Astrocyte (in vitro differentiated cells and primary cell): ENCODE data around the gene APP. TPM values are rescaled to one million over a fixed set of nuclear protein-coding genes. Genes with fewer than 3 reads are reported as not detected.

Source experiments
- DNase-seq: peaks from one replicate; pipeline ENCODE4 v3.0.0-alpha.2; 2010; ENCODE audit warnings: low read depth
- FAIRE-seq: peaks from 2 replicates; lab custom pipeline; 2011; peaks lifted over from hg19 to GRCh38; lab: Jason Lieb, UNC
- H2AFZ ChIP-seq: 2 replicates; pipeline ENCODE4 v1.6.0; 2012; ENCODE audit warnings: low read depth, low read length, inconsistent platforms
- H3K27ac ChIP-seq: 2 replicates; pipeline ENCODE4 v1.5.1; 2011; ENCODE audit warnings: low read depth, low read length, inconsistent platforms
- H3K27me3 ChIP-seq: 2 replicates; pipeline ENCODE4 v1.6.0; 2011; ENCODE audit warnings: low read length, inconsistent platforms; ENCODE audit not compliant: insufficient read depth
- H3K36me3 ChIP-seq: 2 replicates; pipeline ENCODE4 v1.5.1; 2011; ENCODE audit warnings: low read length, inconsistent platforms; ENCODE audit not compliant: insufficient read depth
- H3K4me1 ChIP-seq: 2 replicates; pipeline ENCODE4 v1.5.1; 2011; ENCODE audit warnings: low read length, inconsistent platforms; ENCODE audit not compliant: insufficient read depth
- H3K4me2 ChIP-seq: 2 replicates; pipeline ENCODE4 v1.6.0; 2012; ENCODE audit warnings: low read length, inconsistent platforms
- H3K4me3 ChIP-seq: 2 replicates; pipeline ENCODE4 v1.5.1; 2011; ENCODE audit warnings: low read depth, mild to moderate bottlenecking, low read length, inconsistent platforms; ENCODE audit not compliant: insufficient read depth
- H3K79me2 ChIP-seq: 2 replicates; pipeline ENCODE4 v1.6.0; 2012; ENCODE audit warnings: mild to moderate bottlenecking, low read length, inconsistent platforms; ENCODE audit not compliant: insufficient read depth
- H3K9ac ChIP-seq: 2 replicates; pipeline ENCODE4 v1.6.0; 2012; ENCODE audit warnings: mild to moderate bottlenecking, low read length, inconsistent platforms
- H3K9me3 ChIP-seq: 2 replicates; pipeline ENCODE4 v1.5.1; 2012; ENCODE audit warnings: low read depth, mild to moderate bottlenecking, low read length, inconsistent platforms; ENCODE audit not compliant: insufficient read depth
- H4K20me1 ChIP-seq: 2 replicates; pipeline ENCODE4 v1.6.0; 2012; ENCODE audit warnings: low read length, inconsistent platforms; ENCODE audit not compliant: insufficient read depth
- H3K27ac Mint-ChIP-seq: one replicate; pipeline ENCODE4 v1.8.0; 2021; ENCODE audit warnings: mild to moderate bottlenecking, mixed read lengths; ENCODE audit not compliant: unreplicated experiment
- H3K27me3 Mint-ChIP-seq: one replicate; pipeline ENCODE4 v1.8.0; 2021; ENCODE audit warnings: low read depth, mixed read lengths; ENCODE audit not compliant: unreplicated experiment
- H3K36me3 Mint-ChIP-seq: one replicate; pipeline ENCODE4 v1.8.0; 2021; ENCODE audit warnings: low read depth, mixed read lengths; ENCODE audit not compliant: unreplicated experiment
- H3K4me1 Mint-ChIP-seq: one replicate; pipeline ENCODE4 v1.8.0; 2021; ENCODE audit warnings: low read depth, mixed read lengths; ENCODE audit not compliant: unreplicated experiment
- H3K4me3 Mint-ChIP-seq: one replicate; pipeline ENCODE4 v1.8.0; 2021; ENCODE audit warnings: mild to moderate bottlenecking, moderate library complexity, mixed read lengths; ENCODE audit not compliant: unreplicated experiment
- H3K9me3 Mint-ChIP-seq: one replicate; pipeline ENCODE4 v1.8.0; 2021; ENCODE audit warnings: mild to moderate bottlenecking, mixed read lengths; ENCODE audit not compliant: unreplicated experiment
- EZH2 ChIP-seq: IDR thresholded peaks from 2 replicates; pipeline ENCODE4 v1.6.1; 2012; ENCODE audit warnings: mild to moderate bottlenecking, low read length, inconsistent platforms; ENCODE audit not compliant: insufficient read depth
- total RNA-seq: library from RNA; stranded (reverse); gene quantifications from 2 replicates; pipeline ENCODE4 v1.2.1, GENCODE V29; 2021
- TF ChIP-seq, protein P1 (sequence below): IDR thresholded peaks from 2 replicates; pipeline ENCODE4 v1.5.1; 2011; ENCODE audit warnings: low read depth, mild to moderate bottlenecking, inconsistent platforms, low read length, moderate library complexity; ENCODE audit not compliant: insufficient read depth

The APP gene
- total RNA-seq, 1 donor from 2014 or later = 823 TPM

DNA sequence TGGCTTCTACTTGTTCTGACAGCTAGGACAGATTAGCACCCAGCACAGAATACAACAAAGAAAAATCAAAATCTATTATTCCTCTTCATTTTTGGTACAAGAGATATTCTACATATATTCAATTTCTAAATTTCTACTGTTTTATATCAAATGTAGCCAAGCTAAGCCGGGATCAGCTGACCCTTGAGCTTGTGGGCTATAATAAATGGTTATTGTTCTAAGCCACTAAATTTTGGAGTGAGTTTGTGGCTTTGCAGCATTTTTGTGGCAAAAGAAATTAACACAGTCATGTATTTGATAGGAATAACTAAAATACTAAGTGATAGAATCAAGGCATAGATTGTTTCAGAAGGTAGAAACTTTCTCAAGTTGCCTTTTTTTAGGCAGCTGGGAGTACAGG is 50.7 kb downstream of the APP start:
- Mint-ChIP-seq H3K4me1 (peaks cover 49% of the 10 kb centered on the region), H3K4me3 (no peak overlapping the region), H3K9me3 (no peaks in the 10 kb centered on the region), H3K27me3 (no peaks in the 10 kb centered on the region), H3K36me3 (peaks cover 2% of the 10 kb centered on the region), H3K27ac (no peak overlapping the region)
- no peaks in the 10 kb centered on the region for H3K27me3 ChIP-seq
- peaks cover 20% of the 10 kb centered on the region for H3K4me1 ChIP-seq
- no peak overlapping the region for H3K4me2 ChIP-seq
- H3K79me2 ChIP-seq = peaks cover 80% of the 10 kb centered on the region
- no peak overlapping the region for H3K4me3 ChIP-seq
- no peaks in the 10 kb centered on the region for H3K36me3 ChIP-seq
- H3K9ac ChIP-seq = no peak overlapping the region
- H2AFZ ChIP-seq = no peak overlapping the region
- peaks cover 72% of the 10 kb centered on the region for H4K20me1 ChIP-seq
- H3K9me3 ChIP-seq = no peaks in the 10 kb centered on the region
- no peak for FAIRE-seq
- no peak overlapping the region for H3K27ac ChIP-seq
- peak; percentile 26 for DNase-seq
- TF ChIP-seq, protein P1, sequence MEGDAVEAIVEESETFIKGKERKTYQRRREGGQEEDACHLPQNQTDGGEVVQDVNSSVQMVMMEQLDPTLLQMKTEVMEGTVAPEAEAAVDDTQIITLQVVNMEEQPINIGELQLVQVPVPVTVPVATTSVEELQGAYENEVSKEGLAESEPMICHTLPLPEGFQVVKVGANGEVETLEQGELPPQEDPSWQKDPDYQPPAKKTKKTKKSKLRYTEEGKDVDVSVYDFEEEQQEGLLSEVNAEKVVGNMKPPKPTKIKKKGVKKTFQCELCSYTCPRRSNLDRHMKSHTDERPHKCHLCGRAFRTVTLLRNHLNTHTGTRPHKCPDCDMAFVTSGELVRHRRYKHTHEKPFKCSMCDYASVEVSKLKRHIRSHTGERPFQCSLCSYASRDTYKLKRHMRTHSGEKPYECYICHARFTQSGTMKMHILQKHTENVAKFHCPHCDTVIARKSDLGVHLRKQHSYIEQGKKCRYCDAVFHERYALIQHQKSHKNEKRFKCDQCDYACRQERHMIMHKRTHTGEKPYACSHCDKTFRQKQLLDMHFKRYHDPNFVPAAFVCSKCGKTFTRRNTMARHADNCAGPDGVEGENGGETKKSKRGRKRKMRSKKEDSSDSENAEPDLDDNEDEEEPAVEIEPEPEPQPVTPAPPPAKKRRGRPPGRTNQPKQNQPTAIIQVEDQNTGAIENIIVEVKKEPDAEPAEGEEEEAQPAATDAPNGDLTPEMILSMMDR = no peak
- TF ChIP-seq EZH2 = no peak

DNA sequence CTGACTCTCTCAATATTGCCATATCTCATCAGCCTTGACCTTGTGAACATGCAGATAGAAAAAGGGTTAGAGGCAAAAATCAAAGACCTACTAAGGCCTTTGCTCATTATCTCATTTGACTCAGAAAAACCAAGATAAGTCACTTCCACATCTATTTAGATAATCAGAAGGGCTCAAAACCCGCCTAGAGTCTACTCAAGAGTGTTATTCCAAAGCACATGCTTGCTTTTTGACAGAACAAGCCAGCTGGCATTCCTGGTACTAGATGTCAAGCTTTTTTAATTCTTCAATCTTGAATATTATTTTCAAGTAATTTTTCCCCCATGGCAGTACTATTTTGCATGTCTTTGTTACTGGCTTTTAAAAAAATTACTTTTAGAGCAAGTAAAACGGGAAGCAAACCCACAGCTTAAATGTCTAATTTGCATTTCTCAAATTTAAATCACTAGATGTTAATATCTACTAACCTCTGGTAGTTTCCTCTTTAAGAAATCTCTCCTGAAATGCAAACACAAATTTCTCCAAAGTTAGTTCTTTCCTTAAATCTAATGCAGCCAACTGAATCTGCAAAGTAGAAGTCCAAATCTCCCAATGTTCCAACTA is 51.5 kb downstream of the APP start:
- Histone ChIP-seq H4K20me1 (peaks cover 68% of the 10 kb centered on the region), H2AFZ (no peak overlapping the region), H3K36me3 (no peaks in the 10 kb centered on the region), H3K4me2 (no peak overlapping the region), H3K27ac (no peak overlapping the region), H3K4me1 (peaks cover 11% of the 10 kb centered on the region), H3K4me3 (no peak overlapping the region), H3K27me3 (no peaks in the 10 kb centered on the region), H3K9me3 (no peaks in the 10 kb centered on the region), H3K9ac (no peak overlapping the region), H3K79me2 (peaks cover 80% of the 10 kb centered on the region)
- TF ChIP-seq, protein P1 = no peak
- TF ChIP-seq EZH2 = no peak
- H3K4me3 Mint-ChIP-seq = no peak overlapping the region
- no peak overlapping the region for H3K27ac Mint-ChIP-seq
- peaks cover 2% of the 10 kb centered on the region for H3K36me3 Mint-ChIP-seq
- no peaks in the 10 kb centered on the region for H3K27me3 Mint-ChIP-seq
- DNase-seq = no peak
- H3K9me3 Mint-ChIP-seq = no peaks in the 10 kb centered on the region
- no peak for FAIRE-seq
- peaks cover 40% of the 10 kb centered on the region for H3K4me1 Mint-ChIP-seq

GRCh38 chr21:26117972-26118367 is 52.6 kb downstream of the APP start:
- Histone ChIP-seq H3K27ac (no peak overlapping the region), H3K4me3 (no peak overlapping the region), H3K79me2 (peaks cover 88% of the 10 kb centered on the region), H3K9ac (no peak overlapping the region), H3K4me2 (no peak overlapping the region), H2AFZ (no peak overlapping the region), H4K20me1 (peaks cover 67% of the 10 kb centered on the region), H3K9me3 (no peaks in the 10 kb centered on the region), H3K27me3 (no peaks in the 10 kb centered on the region), H3K4me1 (peaks cover 9% of the 10 kb centered on the region), H3K36me3 (no peaks in the 10 kb centered on the region)
- no peaks in the 10 kb centered on the region for H3K27me3 Mint-ChIP-seq
- H3K4me3 Mint-ChIP-seq = no peak overlapping the region
- TF ChIP-seq EZH2 = no peak
- TF ChIP-seq, protein P1 = no peak
- H3K9me3 Mint-ChIP-seq = peaks cover 1% of the 10 kb centered on the region
- FAIRE-seq (no peak), DNase-seq (no peak)
- H3K4me1 Mint-ChIP-seq = peaks cover 29% of the 10 kb centered on the region
- H3K36me3 Mint-ChIP-seq = peaks cover 6% of the 10 kb centered on the region
- H3K27ac Mint-ChIP-seq = no peak overlapping the region
